Caco-2 (cell line): ENCODE measurements around the gene STXBP5L. TPM values are rescaled to one million over a fixed set of nuclear protein-coding genes. Genes with fewer than 3 reads are reported as not detected.

ENCODE experiments used
- BruUV-seq: library from RNA; stranded (reverse); fragments of 400-500 nt; replicated peaks from 2 replicates; lab custom pipeline; 2021; lab: Mats Ljungman, UMichigan
- CTCF ChIA-PET: fragments of 300-600 bp; sonication (Branson Sonifier 250); formaldehyde crosslinking; loops from one replicate; lab custom pipeline; 2022; ENCODE audit warnings: antibody characterized with exemption; lab: Charles Lee
- POLR2A ChIA-PET: fragments of 300-600 bp; sonication (Branson Sonifier 250); formaldehyde crosslinking; loops from one replicate; lab custom pipeline; 2022; ENCODE audit warnings: antibody characterized with exemption; lab: Charles Lee
- DNase-seq, 2 experiments: peaks; one replicate each; pipeline versions ENCODE4 v3.0.0 to v3.0.0-alpha.2; 2020 to 2022
- H3K27me3 ChIP-seq: replicated peaks from 2 replicates; pipeline ENCODE4 v1.6.0; 2011; ENCODE audit warnings: low read length; ENCODE audit not compliant: control insufficient read depth, insufficient read depth
- H3K36me3 ChIP-seq: 2 replicates; pipeline ENCODE4 v1.5.1; 2011; ENCODE audit warnings: low read length; ENCODE audit not compliant: control insufficient read depth, insufficient read depth
- H3K4me1 ChIP-seq: fragments of 250-450 bp; sonication (Bioruptor Pico); 2 replicates; pipeline ENCODE4 v1.5.1; 2020; ENCODE audit warnings: mild to moderate bottlenecking
- H3K4me3 ChIP-seq: 2 replicates; pipeline ENCODE4 v1.5.1; 2011; ENCODE audit warnings: low read depth, mild to moderate bottlenecking, control low read depth, low read length
- H3K9me3 ChIP-seq: fragments of 250-450 bp; sonication (Bioruptor Pico); 2 replicates; pipeline ENCODE4 v1.5.1; 2020; ENCODE audit warnings: mild to moderate bottlenecking, moderate library complexity
- H3K27ac Mint-ChIP-seq: one replicate; pipeline ENCODE4 v1.8.0; 2022; ENCODE audit warnings: mixed read lengths; ENCODE audit not compliant: unreplicated experiment
- H3K27me3 Mint-ChIP-seq: one replicate; pipeline ENCODE4 v1.8.0; 2022; ENCODE audit warnings: mixed read lengths; ENCODE audit not compliant: insufficient read depth, unreplicated experiment
- H3K36me3 Mint-ChIP-seq: one replicate; pipeline ENCODE4 v1.8.0; 2022; ENCODE audit warnings: mild to moderate bottlenecking, mixed read lengths; ENCODE audit not compliant: insufficient read depth, unreplicated experiment
- H3K4me1 Mint-ChIP-seq: one replicate; pipeline ENCODE4 v1.8.0; 2022; ENCODE audit warnings: low read depth, mixed read lengths; ENCODE audit not compliant: unreplicated experiment
- H3K4me3 Mint-ChIP-seq: one replicate; pipeline ENCODE4 v1.8.0; 2022; ENCODE audit warnings: mild to moderate bottlenecking, moderate library complexity, mixed read lengths; ENCODE audit not compliant: unreplicated experiment
- H3K9me3 Mint-ChIP-seq: one replicate; pipeline ENCODE4 v1.8.0; 2022; ENCODE audit warnings: mixed read lengths; ENCODE audit not compliant: unreplicated experiment
- intact Hi-C: fragments of 100-400 bp; cut with micrococcal nuclease; formaldehyde crosslinking; loops from one replicate; pipeline ENCODE4 v1.10.0; 2022; ENCODE audit not compliant: unreplicated experiment
- total RNA-seq: library from RNA; stranded (reverse); gene quantifications from 2 replicates; pipeline ENCODE4 v1.2.3, GENCODE V29; 2022
- TF ChIP-seq, protein P1 (sequence below), 2 experiments: fragments of 200-600 bp in 1 of 2; IDR thresholded peaks; 1 replicate in 1 of 2; 2 replicates in 1 of 2; pipeline versions ENCODE4 v1.5.1 to v1.8.0; 2011 to 2022; ENCODE audit warnings: antibody characterized with exemption in 1 of 2, control low read depth in 1 of 2, inconsistent platforms in 1 of 2, low read depth in 1 of 2, low read length in 1 of 2, mild to moderate bottlenecking in 1 of 2, moderate library complexity in 1 of 2; ENCODE audit not compliant: insufficient read depth in 1 of 2, severe bottlenecking in 1 of 2, unreplicated experiment in 1 of 2

STXBP5L gene
- total RNA-seq, 1 experiment from 2014 or later: not detected

DNA sequence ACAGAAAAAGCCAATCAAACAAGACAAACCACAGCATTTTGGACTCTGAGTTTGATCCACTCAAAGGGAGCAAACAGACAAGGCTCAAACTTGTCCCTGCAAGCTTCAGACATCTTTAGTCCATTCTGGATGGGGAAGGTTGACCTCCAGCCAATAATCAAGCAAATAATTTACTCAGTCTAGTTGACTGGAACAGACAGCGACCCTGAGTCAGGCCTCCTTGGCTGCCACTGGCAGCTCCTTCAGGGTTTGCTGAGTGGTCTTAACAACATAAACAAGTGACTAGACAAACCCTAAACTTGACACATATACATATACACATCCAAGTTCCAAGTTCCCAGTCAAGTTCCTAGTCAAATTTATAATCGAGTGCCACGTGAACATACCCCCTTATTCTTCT, 323.9 kb downstream of the STXBP5L start:
- TF ChIP-seq, protein P1, sequence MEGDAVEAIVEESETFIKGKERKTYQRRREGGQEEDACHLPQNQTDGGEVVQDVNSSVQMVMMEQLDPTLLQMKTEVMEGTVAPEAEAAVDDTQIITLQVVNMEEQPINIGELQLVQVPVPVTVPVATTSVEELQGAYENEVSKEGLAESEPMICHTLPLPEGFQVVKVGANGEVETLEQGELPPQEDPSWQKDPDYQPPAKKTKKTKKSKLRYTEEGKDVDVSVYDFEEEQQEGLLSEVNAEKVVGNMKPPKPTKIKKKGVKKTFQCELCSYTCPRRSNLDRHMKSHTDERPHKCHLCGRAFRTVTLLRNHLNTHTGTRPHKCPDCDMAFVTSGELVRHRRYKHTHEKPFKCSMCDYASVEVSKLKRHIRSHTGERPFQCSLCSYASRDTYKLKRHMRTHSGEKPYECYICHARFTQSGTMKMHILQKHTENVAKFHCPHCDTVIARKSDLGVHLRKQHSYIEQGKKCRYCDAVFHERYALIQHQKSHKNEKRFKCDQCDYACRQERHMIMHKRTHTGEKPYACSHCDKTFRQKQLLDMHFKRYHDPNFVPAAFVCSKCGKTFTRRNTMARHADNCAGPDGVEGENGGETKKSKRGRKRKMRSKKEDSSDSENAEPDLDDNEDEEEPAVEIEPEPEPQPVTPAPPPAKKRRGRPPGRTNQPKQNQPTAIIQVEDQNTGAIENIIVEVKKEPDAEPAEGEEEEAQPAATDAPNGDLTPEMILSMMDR (IDR thresholded peaks at IDR 0.05; ENCODE audit: insufficient read depth in 1 of 2, low read depth in 1 of 2, low read length in 1 of 2, severe bottlenecking in 1 of 2, unreplicated experiment in 1 of 2): no peak
- H3K36me3 ChIP-seq: no peaks in the 10 kb centered on the region
- H3K9me3 ChIP-seq: no peaks in the 10 kb centered on the region
- no TSS peak for BruUV-seq
- CTCF ChIA-PET: no interaction called here
- POLR2A ChIA-PET: no interaction called here
- intact Hi-C loops: no loop called here
- H3K4me3 Mint-ChIP-seq: no peak overlapping the region
- no peaks in the 10 kb centered on the region for H3K27me3 Mint-ChIP-seq
- H3K27ac Mint-ChIP-seq: no peak overlapping the region
- H3K4me1 ChIP-seq: no peaks in the 10 kb centered on the region
- H3K9me3 Mint-ChIP-seq: no peaks in the 10 kb centered on the region
- no peak overlapping the region for H3K4me3 ChIP-seq
- no peak for DNase-seq
- H3K36me3 Mint-ChIP-seq: peaks cover 4% of the 10 kb centered on the region
- no peaks in the 10 kb centered on the region for H3K4me1 Mint-ChIP-seq
- H3K27me3 ChIP-seq: no peaks in the 10 kb centered on the region

DNA sequence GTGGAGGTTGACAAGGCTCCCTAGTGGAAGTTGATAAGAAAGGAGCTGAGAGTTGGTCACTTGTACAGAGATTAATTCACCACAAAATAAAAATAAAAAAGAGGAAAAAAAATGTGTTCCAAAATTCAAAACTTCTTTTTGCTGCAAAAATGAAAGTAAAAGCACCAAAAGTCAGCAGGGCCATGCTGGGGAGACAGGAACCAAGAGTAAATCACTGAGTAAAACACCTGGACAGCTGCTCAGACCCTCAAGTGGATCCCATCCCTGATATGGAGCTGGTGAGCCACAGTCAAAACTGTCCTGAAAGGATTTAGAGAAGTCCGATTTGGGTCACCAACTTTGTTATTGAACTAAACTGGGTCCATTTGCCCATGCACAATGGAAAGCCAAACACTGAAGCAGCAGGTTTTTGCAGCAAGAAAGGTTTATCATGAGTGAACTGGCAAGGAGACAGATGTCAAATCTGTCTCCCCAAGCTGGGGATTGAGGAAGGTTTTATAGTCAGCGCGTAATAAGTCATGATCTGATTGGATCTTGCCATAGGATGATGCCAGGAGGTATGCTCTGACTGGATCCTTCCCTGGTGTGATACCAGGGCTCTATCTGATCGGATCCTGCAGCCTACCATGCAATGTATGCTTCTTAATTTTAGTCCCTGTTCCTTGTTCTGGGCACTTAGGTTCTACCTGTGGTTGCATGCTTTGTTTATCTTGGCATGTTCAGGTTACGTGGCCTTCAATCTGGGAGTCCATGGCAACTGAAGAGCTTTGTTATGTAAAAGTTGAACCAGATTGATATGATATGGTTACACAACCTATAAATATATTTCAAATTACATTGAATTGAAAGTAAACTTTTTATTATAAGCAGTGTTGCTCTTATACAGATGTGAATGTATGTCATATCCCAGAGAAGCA, 324.6 kb downstream of the STXBP5L start:
- no peak for DNase-seq
- Mint-ChIP-seq H3K9me3 (no peaks in the 10 kb centered on the region), H3K4me1 (no peaks in the 10 kb centered on the region), H3K4me3 (no peak overlapping the region), H3K36me3 (peaks cover 4% of the 10 kb centered on the region), H3K27me3 (no peaks in the 10 kb centered on the region), H3K27ac (no peak overlapping the region)
- POLR2A ChIA-PET: no interaction called here
- no peaks in the 10 kb centered on the region for H3K4me1 ChIP-seq
- intact Hi-C loops: no loop called here
- H3K4me3 ChIP-seq: no peak overlapping the region
- no peaks in the 10 kb centered on the region for H3K9me3 ChIP-seq
- CTCF ChIA-PET: no interaction called here
- BruUV-seq: no TSS peak
- H3K36me3 ChIP-seq: no peaks in the 10 kb centered on the region
- H3K27me3 ChIP-seq: no peaks in the 10 kb centered on the region
- TF ChIP-seq, protein P1 (IDR thresholded peaks at IDR 0.05; ENCODE audit: insufficient read depth in 1 of 2, low read depth in 1 of 2, low read length in 1 of 2, severe bottlenecking in 1 of 2, unreplicated experiment in 1 of 2): no peak

DNA sequence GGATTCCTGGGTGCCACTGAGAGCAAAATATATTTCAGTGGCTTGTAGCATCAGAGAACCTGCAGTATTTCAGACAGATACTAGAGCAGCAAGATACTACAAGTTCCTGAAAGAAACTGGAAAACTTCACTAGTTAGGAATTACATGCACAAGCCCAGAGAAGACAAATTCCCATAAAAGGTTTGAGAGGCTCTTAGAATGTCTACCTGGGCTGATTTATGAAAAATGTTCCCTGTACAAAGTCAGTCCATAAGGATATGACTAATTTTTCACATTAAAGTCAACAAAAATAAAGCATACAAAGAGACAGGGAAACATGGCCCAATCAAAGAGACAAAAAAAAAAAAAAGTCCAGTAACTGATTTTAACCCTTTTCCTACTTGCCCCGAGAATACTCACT, 335.2 kb downstream of the STXBP5L start:
- Mint-ChIP-seq H3K4me1 (no peaks in the 10 kb centered on the region), H3K27me3 (peaks cover 4% of the 10 kb centered on the region), H3K36me3 (no peaks in the 10 kb centered on the region), H3K9me3 (no peaks in the 10 kb centered on the region), H3K27ac (no peak overlapping the region), H3K4me3 (no peak overlapping the region)
- Histone ChIP-seq H3K27me3 (no peaks in the 10 kb centered on the region), H3K4me3 (no peak overlapping the region), H3K4me1 (no peaks in the 10 kb centered on the region), H3K36me3 (no peaks in the 10 kb centered on the region), H3K9me3 (no peaks in the 10 kb centered on the region)
- BruUV-seq: no TSS peak
- no peak for DNase-seq
- POLR2A ChIA-PET: no interaction called here
- intact Hi-C loops: no loop called here
- CTCF ChIA-PET: no interaction called here
- TF ChIP-seq, protein P1 (IDR thresholded peaks at IDR 0.05; ENCODE audit: insufficient read depth in 1 of 2, low read depth in 1 of 2, low read length in 1 of 2, severe bottlenecking in 1 of 2, unreplicated experiment in 1 of 2): no peak
